Activated CD4-positive, alpha-beta T cell treated with anti-CD3 and anti-CD28 coated beads, Interleukin-2, amount 50 U/mL, for 16 hours (primary cell): ENCODE results near the gene PTOV1.

Experiments used
- DNase-seq: peaks from one replicate; pipeline ENCODE4 v3.0.0-alpha.2; 2020

The PTOV1 gene

DNA sequence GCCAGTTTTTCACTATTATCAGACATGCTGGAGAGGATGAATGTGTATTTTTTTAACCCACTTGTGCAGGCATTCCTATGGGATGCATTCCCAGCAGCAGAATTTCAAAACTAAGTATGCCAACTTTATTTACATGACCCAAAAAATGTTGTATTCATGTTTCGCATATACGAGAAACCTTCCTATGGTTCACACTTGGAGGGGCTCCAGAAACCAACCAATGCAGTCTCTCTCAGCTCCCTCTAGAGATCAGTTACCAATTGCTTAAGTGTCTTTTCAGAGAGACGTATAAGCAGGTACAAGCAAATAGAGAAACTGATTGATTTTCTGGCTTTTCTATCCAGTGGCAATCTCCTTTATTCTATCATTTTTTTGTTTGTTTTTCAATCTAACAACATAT is 5.5 kb upstream of the PTOV1 start:
- DNase-seq, result no peak

DNA sequence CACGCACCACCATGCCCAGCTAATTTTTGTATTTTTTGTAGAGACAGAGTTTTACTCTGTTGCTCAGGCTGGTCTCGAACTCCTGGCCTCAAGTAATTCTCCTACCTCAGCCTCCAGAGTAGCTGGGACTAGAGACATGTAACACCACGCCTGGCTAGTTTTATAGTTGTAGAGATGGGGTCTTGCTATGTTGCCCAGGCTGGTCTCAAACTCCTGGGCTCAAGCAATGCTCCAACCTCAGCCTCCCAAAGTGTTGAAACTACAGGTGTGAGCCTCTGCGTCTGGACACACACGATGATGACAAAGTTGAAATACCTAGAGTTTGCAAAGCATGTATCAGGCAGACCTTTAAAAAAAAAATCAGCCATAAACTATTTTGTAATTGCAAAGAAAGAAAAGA is 4.6 kb upstream of the PTOV1 start:
- no peak for DNase-seq

DNA sequence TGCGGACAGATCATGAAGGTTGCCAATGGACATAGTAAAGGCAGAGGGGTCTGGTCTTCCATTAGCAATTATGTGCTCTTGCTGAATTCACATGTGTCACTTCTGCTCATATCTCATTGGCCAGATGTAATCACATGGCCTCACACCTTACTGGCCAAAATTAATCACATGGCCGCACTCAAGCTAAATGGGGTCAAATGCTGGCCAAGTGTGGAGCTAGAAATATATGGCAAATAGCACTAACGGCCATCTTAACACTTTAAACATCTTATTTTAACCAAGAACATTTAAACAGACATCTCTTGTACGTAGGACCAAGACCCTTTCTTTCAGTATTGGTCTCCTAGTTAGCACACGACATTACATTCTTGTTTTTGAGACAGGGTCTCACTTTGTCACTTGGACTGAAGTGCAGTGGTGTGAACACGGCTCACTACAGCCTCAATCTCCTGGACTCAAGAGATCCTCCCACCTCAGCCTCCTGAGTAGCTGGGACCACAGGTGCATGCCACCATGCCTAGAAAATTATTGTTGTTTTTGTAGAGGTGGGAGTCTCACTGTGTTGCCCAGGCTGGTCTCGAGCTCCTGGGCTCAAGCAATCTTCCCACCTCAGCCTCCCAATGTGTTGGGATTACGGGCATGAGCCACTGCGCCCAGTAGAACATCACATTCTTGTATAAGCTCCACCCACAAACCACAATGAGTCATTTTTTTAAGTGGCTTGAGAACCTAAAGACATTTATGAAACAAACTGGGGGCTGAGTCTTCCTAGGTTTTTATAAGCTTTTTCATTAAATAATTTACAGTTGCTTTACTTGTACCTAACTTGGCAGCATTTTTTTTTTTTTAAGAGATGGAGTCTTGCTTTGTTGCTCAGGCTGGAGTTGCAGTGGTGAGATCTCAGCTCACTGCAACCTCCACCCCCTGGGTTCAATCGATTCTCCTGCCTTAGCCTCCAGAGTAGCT is 2.9 kb upstream of the PTOV1 start:
- DNase-seq, result peak; percentile 62

DNA sequence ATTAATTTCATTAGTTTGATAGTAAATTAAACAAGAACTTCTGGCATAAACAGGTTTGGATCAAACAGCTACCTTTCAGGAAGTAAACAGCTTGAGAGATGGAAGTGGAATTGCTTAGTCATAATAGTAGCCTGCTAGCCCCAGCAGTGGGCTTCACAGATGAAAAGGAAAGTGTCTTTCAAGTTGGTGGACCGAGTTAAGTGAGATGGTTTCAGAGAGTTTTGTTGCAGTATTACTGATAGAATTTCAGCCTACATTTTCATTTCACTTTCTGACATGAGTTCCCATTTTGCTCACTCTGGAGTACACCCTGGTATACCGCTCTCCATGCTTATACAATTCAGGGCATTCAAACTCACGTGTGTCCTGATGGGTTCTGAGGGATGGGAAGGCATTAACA is 2.0 kb upstream of the PTOV1 start:
- DNase-seq, result peak; percentile 44

DNA sequence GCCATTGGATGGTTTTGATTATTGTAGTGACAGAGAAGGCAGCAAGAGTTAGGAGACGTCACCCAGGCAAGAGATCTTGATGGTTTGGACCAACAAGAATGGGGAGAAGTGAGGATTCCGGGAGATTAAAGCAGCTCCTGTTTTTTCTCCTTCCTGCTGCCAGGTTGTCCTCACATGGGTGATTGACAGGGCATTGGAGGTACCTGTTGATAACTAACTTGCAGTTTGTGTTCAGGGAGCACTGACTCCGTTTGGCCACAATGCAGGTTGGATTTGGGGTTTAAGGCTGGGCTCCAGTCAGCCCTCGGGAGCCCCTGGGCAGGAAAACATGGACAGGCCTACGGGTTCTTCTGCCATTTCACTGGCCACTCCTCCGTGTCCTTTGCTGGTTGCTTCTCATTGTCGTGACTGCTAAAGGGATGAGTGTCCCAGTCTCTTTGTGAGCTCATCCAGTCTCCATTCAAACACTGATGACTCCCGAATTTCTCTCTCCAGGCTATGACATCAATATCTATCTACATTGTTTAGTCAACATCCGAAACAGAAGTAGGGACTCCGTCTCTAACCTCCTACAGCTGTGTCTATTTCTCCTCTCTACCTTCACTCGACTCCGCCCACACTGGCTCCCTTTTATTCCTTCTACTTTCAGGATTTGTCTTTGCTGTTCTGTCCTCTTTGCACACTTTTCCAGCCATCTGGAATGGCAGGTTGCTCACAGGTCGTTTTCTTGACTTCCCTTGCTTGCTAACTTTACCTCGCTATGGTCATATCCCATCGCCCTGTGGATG is 1.3 kb upstream of the PTOV1 start:
- DNase-seq, result no peak

DNA sequence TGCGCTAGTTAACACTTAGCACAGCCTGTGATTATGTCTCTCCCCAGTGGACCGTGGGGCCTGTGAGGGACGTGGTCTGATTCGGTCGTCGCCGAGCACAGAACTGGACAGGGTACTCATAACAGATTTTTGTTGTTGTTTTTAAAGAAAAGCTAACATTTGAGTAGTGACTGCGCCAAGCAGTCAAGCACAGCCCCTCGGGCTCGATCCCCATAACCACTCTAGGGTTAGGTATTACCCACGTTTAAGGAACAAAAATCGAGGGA is 805 bp upstream of the PTOV1 start:
- no peak for DNase-seq

DNA sequence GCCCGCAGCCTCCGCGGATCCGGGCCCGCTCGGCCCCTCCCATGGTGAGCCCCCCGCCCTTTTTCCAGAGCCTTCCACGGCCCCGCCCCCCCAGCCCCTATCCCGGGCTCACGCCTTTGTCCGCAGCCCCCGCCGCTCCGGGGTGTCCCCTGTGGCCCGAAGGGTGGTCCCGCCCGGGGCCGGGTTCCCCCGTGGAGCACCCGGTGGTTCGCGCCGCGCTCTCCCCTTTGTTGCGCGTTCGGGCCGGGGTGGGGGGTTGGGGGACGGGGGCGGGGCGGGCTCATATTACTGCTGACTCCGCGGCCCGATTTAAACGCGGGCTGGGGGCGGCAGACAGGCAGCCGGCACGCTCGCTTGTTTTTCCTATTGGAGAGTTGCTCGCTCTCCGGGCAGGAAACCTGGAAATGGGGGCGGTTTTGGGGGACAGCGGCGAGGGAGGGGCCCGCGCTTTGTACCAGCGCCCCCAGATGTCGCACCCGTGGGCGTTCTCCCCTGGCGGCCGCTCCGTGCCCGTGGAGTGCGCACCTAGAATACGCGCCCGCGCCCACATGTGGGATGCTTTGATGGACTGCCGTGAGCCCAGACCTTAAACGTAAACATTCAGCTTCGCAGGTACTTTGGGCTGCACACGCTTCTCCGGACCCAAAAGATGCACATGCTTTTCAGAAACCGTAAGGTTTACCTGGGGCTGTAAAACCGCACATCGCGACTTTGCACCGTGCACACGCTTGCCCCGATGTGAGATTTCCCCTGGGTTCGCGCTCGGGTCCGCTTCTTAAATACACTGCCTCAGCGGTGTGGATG is 699 bp downstream of the PTOV1 start:
- DNase-seq, result no peak

DNA sequence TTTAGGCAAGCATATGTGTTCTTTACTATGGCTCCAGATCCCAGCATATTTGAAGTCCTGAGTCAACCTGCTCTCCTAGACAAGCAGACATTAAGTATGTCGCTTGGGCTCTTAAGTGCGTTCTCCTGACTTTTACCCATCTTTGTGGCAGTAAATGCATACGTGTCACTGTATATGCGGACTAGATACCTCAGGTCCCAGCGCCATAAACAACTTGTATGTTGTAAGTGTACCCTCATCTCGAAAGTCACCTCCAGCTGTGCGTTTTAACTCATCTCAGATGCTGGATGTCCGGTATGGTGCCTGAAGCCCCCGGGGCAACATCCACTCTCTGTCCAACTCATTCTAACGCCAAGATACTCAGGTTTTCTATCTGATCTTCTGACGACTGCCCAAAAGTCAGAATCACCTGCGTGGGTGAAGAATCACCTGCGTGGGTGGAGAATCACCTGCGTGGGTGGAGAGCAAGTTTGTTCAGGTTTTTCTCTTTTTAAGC is 1.7 kb downstream of the PTOV1 start:
- no peak for DNase-seq

DNA sequence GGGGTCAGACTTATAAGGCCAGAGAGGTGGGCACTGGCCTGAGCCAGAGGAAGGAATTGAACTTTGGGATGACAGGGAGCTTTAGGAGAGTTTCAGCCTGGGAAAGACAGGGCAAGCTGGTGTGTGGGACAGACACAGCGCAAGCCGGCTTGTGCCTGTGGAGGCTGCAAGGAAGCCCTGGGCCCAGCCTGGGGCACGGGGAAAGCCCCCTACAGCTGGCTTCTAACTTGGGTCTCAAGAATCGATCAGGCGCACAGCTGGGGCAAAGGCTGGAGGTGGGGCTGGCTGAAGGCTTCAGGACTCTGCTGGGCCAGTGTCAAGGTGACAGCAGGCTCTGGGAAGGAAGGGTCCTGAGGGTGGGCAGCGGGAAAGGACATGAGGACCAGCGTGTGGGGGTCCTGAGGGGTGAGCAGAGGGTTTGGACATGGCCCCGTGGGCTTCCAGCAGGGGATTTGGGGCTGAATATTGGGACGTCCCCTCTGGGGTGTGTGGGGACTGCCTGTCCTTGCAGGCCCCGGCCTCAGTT is 3.0 kb downstream of the PTOV1 start:
- no peak for DNase-seq

DNA sequence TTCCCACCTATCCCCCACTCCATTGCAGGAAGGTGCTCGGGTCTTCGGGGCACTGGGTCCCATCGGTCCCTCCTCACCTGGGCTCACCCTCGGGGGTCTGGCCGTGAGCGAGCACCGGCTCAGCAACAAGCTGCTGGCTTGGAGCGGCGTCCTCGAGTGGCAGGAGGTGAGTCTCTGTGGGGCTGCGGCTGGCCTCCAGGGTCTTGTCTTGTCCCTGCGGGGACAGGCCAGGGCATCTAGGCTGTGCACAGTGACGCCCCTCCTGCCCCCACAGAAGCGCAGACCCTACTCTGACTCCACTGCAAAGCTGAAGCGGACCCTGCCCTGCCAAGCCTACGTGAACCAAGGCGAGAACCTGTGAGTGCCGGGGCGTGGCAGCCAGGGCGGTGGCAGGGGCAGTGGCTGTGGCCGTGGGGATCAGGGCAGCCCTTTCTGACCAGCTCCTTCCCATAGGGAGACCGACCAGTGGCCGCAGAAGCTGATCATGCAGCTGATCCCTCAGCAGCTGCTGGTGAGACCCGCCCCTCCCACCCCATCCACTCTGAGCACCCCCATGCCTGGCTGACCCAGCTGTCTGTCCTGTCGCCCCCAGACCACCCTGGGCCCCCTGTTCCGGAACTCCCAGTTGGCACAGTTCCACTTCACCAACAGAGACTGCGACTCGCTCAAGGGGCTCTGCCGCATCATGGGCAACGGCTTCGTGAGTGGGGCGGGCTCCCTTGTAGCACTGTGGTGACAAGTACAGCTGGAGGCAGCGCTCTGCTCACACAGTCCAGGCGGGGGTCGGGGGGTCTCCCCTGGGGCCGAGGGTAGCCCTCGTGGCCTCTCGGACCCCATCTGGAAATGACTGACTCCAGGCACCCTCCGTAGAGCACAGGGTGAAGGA is 3.7 kb downstream of the PTOV1 start:
- no peak for DNase-seq

DNA sequence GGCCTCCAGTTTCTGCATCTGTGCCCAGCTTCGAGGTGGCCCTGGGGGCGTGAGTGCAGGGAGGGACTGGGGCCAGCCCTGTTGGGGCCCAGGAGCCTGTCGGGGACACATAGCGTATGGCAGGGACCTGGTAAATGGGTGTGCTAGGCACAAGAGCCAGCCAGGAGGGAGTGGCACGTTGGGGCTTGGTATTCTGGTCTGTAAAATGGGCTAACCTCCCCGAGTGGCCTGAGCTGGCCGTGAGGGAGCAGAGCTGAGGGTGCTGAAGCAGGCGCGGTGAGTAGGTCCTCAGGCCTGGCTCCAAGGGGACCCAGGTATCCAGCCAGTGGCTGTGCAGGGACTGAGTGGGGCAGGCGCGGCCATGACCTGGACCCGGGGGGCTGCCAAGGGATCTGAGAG is 4.3 kb downstream of the PTOV1 start:
- no peak for DNase-seq

DNA sequence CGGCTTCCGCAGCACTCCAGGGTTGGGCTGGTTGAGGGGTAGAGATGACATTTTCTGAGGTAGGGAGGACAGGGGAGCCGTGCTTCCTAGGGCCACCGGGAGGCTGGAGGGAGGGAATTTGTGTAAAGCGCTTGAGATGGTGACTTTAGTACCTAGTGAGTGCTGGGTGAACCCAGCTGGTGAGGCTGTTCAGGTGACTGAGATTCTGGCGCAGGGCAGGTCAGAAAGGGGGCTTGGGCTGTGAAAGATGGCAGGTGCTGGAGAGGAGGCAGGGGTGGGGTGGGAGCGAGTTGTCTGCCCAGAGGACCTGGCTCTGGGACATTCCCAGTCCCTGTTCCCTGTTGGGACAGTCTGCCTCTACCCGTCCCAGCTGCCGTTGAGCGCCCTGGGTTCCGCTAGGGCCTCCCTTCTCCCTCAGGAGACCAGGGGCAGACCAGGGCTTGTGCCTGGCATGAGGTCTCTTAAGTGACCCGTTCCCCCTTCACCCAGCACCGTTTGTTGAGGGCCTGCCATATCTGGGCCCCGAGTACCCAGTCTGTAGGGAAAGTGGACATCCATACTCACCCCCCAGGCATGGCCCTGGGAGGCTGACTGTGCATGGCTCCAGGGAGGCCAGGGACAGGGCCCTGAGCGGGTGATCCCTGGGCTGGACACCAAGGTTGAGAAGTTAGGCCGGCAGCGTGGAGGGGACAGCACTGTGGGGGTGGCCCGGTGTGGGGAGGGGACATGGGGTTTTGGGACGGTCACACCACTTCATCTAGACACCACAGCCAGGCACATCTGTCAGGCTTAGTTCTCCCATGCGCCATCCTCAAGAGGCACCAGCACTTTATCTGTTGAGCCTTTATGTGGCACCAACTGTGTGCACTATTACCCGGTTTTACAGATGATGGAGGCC is 5.0 kb downstream of the PTOV1 start:
- DNase-seq, result no peak

DNA sequence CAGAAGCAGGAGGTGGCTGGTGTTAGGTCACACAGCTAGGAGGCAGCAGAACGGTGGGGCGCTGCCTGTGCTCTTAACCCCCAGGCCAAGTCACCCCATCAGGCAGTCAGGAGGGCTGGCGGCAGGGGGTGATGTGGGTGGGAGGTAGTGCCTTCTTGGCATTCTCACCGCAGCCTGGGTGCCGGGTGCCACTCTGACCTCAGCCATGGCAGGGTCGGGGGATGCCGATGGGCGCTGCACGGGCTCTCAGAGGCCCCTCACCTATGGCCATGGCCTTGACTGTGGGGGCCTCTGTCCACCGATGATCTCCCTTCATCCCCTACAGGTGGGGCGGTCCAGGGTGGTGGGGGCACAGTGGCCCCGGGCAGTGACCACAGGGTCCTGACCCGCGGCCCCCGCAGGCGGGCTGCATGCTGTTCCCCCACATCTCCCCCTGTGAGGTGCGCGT is 5.6 kb downstream of the PTOV1 start:
- DNase-seq, result no peak

DNA sequence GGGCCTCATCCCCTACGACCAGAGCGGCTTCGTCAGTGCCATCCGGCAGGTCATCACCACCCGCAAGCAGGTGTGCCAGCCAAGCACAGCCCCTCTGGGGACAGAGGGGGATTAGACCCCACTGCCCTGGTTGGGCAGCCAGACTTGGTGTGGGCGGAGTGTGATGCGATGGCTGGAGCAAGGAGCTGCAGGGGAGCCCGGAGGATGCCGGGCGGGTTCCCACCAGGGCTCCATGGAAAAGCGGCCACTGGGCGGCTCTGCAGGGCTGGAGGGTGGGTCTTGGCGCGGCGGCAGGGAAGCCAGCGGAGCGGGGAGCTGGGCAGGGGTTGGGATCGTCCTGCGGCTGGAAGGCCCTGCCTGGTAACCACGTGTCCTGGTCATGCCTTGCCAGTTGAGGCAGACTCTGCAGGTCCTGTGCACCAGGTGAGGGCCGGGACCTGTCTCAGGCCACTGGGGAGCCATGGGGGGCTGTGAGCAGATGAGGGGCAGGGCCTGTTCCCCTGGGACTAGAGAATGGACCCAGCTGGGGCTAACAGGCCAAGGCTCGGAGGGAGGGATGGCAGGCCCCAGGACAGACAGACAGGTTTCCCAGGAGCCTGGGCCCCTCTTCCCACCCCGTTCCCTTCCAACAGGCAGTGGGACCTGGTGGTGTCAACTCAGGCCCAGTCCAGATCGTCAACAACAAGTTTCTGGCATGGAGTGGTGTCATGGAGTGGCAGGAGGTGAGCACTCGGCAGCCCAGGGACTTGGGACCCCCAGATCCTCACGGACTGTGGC is 6.3 kb downstream of the PTOV1 start:
- no peak for DNase-seq

DNA sequence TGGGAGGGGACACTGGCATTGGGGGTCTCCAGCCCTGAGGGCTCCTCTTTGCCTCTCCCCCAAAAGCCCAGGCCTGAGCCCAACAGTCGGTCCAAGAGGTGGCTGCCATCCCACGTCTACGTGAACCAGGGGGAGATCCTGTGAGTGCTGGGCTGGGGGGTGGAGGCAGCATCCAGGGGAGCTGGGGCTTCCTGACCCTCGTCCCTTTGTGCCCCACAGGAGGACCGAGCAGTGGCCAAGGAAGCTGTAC is 6.8 kb downstream of the PTOV1 start:
- no peak for DNase-seq

DNA sequence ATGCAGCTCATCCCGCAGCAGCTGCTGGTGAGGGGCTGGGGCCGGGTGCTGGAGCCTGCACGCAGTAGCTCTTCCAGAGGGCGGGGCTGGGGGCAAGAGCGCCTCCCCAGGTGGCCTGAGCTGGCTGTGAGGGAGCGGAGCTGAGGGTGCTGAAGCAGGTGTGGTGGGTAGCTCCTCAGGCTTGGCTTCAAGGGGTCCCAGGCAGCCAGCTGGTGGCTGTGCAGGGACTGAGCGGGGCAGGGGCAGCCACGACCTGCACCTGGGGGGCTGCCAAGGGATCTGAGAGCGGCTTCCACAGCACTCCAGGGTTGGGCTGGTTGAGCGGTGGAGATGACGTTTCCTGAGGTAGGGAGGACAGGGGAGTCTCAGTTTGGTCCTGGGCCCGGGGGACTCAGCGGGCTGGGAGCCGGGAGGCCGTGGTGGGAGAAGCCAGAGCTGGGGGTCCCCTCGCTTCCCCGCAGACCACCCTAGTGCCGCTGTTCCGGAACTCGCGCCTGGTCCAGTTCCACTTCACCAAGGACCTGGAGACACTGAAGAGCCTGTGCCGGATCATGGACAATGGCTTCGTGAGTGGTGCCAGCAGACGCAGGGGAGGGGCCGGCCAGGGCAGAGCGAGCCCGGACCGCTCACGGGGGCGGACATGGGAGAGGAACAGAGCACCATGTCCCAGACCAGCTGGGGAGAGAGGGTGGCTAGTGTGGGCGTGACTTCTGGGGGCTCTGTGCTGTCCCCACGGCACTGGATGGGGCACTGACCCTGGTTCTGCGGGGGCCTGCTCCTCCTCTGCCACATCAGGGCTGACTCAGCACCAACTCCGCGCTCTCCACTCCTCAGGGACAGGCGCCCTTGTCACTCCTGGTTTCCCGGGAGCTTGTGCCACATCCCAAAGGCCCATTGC is 7.4 kb downstream of the PTOV1 start:
- DNase-seq, result no peak

DNA sequence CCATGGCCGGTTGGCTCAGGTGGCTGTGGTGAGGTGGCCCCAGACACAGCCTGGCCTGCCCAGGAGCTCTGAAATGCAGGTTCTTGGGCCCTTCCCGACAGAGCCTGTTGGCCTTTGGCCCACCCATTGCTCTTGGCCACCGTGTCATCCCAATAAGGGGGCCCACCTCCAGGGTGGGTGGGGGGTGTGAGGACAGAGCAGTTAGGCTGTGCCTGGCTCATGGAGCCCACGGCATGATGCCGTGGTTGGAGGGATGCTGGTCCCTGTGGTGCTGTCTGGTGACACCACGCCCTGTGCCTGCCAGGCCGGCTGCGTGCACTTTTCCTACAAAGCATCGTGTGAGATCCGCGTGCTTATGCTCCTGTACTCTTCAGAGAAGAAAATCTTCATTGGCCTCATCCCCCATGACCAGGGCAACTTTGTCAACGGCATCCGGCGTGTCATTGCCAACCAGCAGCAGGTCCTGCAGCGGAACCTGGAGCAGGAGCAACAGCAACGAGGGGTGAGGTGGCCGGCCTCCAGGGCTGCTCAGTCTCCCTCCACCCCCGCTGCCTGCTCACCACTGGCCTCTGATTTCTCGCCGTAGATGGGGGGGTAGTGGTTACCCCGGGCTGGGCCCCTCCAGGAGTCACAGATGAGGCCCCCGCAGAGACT is 8.8 kb downstream of the PTOV1 start:
- no peak for DNase-seq

DNA sequence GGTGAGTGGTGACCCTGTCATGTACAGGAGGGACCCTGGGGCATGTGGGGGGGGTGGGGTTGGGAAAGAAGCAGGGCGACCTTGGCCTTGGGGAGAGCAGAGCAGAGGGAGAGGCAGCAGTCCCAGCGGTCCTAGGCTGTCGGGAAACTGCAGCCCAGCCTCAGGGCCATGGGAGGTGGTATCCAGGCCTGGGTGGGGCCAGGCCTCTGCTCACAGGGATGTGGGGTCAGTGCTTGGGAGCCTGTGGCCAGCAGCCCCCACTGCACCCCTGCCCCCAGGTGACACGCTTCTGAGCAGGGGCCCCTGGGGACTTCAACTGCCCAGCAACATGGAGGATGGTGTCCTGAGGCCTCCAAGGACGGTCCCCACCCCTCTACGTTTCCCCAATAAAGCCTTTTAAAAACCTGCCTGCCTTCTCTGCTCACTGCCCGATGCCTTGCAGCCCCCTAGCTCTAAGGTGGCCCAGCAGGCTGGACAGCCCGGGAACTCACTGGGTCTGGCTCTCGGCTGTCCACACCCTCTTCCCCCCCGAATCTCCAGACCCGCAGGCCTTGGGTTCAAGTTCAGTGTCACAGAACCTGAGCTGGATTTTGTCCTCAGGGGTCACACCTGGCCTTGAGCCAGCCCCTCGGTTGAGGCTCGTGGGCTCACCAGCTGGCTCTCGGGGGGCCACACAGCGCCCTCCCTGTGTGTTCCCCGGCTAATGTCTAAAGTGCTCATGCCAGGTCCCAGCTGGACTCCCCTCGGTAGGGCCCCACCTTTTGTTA is 9.6 kb downstream of the PTOV1 start:
- DNase-seq, result no peak
